HepG2 (cell line): ENCODE data around the gene NTPCR. TPM values are rescaled to one million over a fixed set of nuclear protein-coding genes. Genes with fewer than 3 reads are reported as not detected.

ENCODE experiments used
- ATAC-seq: fragments of 200-7000 bp; cut with Tn5 transposase; 3 replicates; pipeline ENCODE4 v1.9.1; 2020; ENCODE audit warnings: mild to moderate bottlenecking, moderate library complexity
- BruUV-seq: library from RNA; stranded (reverse); fragments of 400-500 nt; replicated peaks from 2 replicates; lab custom pipeline; 2021; lab: Mats Ljungman, UMichigan
- CTCF ChIA-PET: fragments of 300-600 bp; formaldehyde crosslinking; extraction: SDS; loops from one replicate; lab custom pipeline; 2021; ENCODE audit warnings: low total read pairs, inconsistent platforms, low intra/inter-chr PET ratio; lab: Yijun Ruan, JAX
- POLR2A ChIA-PET: fragments of 350-600 bp; sonication (Branson Sonifier 250); formaldehyde crosslinking; loops from one replicate; lab custom pipeline; 2020; ENCODE audit warnings: antibody characterized with exemption, inconsistent platforms; lab: Yijun Ruan, JAX
- DNase-seq: peaks from one replicate; pipeline ENCODE4 v3.0.0-alpha.2; 2015; ENCODE audit warnings: low spot score
- FAIRE-seq: peaks from 3 replicates; lab custom pipeline; 2011; peaks lifted over from hg19 to GRCh38; lab: Jason Lieb, UNC
- H2AFZ ChIP-seq: one replicate; pipeline ENCODE4 v1.6.1; 2011; ENCODE audit warnings: low read length, inconsistent platforms
- H3K27ac ChIP-seq: fragments of 300-600 bp; 3 replicates; pipeline ENCODE4 v1.8.0; 2011; ENCODE audit warnings: mixed run types, mild to moderate bottlenecking, mixed read lengths, low read length, inconsistent platforms; ENCODE audit not compliant: insufficient read depth; ENCODE audit errors: extremely low read length
- H3K27me3 ChIP-seq, 2 experiments: fragments of 200-600 bp in 1 of 2; 2 replicates in 1 of 2; 3 replicates in 1 of 2; pipeline versions ENCODE4 v1.6.0 to v1.8.0; 2011; ENCODE audit warnings: low read length in 2 of 2, mild to moderate bottlenecking in 2 of 2, moderate library complexity in 2 of 2, inconsistent platforms in 1 of 2; ENCODE audit not compliant: insufficient read depth in 2 of 2, control insufficient read depth in 1 of 2
- H3K36me3 ChIP-seq, 2 experiments: fragments of 200-600 bp in 1 of 2; replicated peaks in 1 of 2; 2 replicates in 1 of 2; 3 replicates in 1 of 2; pipeline versions ENCODE4 v1.5.1 to v1.8.0; 2011; ENCODE audit warnings: low read length in 2 of 2, inconsistent platforms in 1 of 2; ENCODE audit not compliant: insufficient read depth in 2 of 2, control insufficient read depth in 1 of 2
- H3K4me1 ChIP-seq: 2 replicates; pipeline ENCODE4 v1.5.1; 2012; ENCODE audit warnings: low read length, inconsistent platforms; ENCODE audit not compliant: insufficient read depth
- H3K4me2 ChIP-seq: 2 replicates; pipeline ENCODE4 v1.6.0; 2011; ENCODE audit warnings: low read depth, low read length, inconsistent platforms
- H3K4me3 ChIP-seq, 3 experiments: fragments of 200-600 bp in 1 of 3; sonication (generic), shearing (Covaris generic) in 1 of 3; replicated peaks in 1 of 3; 2 replicates each; pipeline ENCODE4 v1.5.1; 2011 to 2016; ENCODE audit warnings: low read length in 3 of 3, inconsistent platforms in 2 of 3, low read depth in 2 of 3, mild to moderate bottlenecking in 2 of 3, control low read depth in 1 of 3, mixed read lengths in 1 of 3; ENCODE audit not compliant: insufficient read depth in 1 of 3
- H3K79me2 ChIP-seq: one replicate; pipeline ENCODE4 v1.6.1; 2011; ENCODE audit warnings: low read length, inconsistent platforms; ENCODE audit not compliant: insufficient read depth
- H3K9ac ChIP-seq: 2 replicates; pipeline ENCODE4 v1.6.0; 2011; ENCODE audit warnings: mild to moderate bottlenecking, low read depth, low read length, inconsistent platforms; ENCODE audit not compliant: insufficient read depth
- H3K9me3 ChIP-seq: 2 replicates; pipeline ENCODE4 v1.5.1; 2012; ENCODE audit warnings: mild to moderate bottlenecking, low read length
- H4K20me1 ChIP-seq: 2 replicates; pipeline ENCODE4 v1.6.0; 2011; ENCODE audit warnings: inconsistent platforms, mild to moderate bottlenecking, low read length, moderate library complexity; ENCODE audit not compliant: insufficient read depth
- JUN ChIP-seq: sonication (generic); formaldehyde crosslinking; IDR thresholded peaks from 2 replicates; pipeline ENCODE4 v1.4.0; 2020; ENCODE audit warnings: mild to moderate bottlenecking, missing genetic modification reagents
- JUND ChIP-seq: sonication (generic); formaldehyde crosslinking; IDR thresholded peaks from 2 replicates; pipeline ENCODE4 v1.8.0; 2022; ENCODE audit warnings: mild to moderate bottlenecking, missing genetic modification reagents
- KDM5B ChIP-seq: sonication (generic); formaldehyde crosslinking; IDR thresholded peaks from 2 replicates; pipeline ENCODE4 v1.4.0; 2020; ENCODE audit warnings: missing genetic modification reagents, mild to moderate bottlenecking, borderline replicate concordance
- NFKBIZ ChIP-seq: IDR thresholded peaks from 2 replicates; pipeline ENCODE4 v1.6.1; 2018; ENCODE audit warnings: missing genetic modification reagents, missing compliant biosample characterization
- NR2F6 ChIP-seq, 2 experiments: IDR thresholded peaks; 2 replicates each; pipeline ENCODE4 v1.6.1; 2016; ENCODE audit warnings: antibody characterized with exemption in 1 of 2, mild to moderate bottlenecking in 1 of 2
- PHF21A ChIP-seq: sonication (generic); formaldehyde crosslinking; IDR thresholded peaks from 2 replicates; pipeline ENCODE4 v1.5.0; 2020; ENCODE audit warnings: mild to moderate bottlenecking, missing genetic modification reagents
- THAP11 ChIP-seq: IDR thresholded peaks from 2 replicates; pipeline ENCODE4 v1.6.1; 2016; ENCODE audit warnings: missing biosample characterization, missing genetic modification reagents
- THYN1 ChIP-seq: sonication (generic); formaldehyde crosslinking; IDR thresholded peaks from 2 replicates; pipeline ENCODE4 v1.8.1; 2023; ENCODE audit warnings: low read depth, mild to moderate bottlenecking, moderate library complexity, missing genetic modification reagents, borderline replicate concordance
- ZBTB1 ChIP-seq: sonication (generic); formaldehyde crosslinking; IDR thresholded peaks from 2 replicates; pipeline ENCODE4 v1.4.0; 2020; ENCODE audit warnings: missing genetic modification reagents, borderline replicate concordance
- ZFP37 ChIP-seq: sonication (generic); formaldehyde crosslinking; IDR thresholded peaks from 2 replicates; pipeline ENCODE4 v1.4.0; 2020; ENCODE audit warnings: missing genetic modification reagents, borderline replicate concordance
- ZNF225 ChIP-seq: sonication (generic); formaldehyde crosslinking; IDR thresholded peaks from 2 replicates; pipeline ENCODE4 v1.4.0; 2020; ENCODE audit warnings: mild to moderate bottlenecking, missing genetic modification reagents
- ZNF446 ChIP-seq: sonication (generic); formaldehyde crosslinking; IDR thresholded peaks from 2 replicates; pipeline ENCODE4 v1.5.0; 2020; ENCODE audit warnings: mild to moderate bottlenecking, missing genetic modification reagents
- ZSCAN22 ChIP-seq: sonication (generic); formaldehyde crosslinking; IDR thresholded peaks from 2 replicates; pipeline ENCODE4 v1.4.0; 2020; ENCODE audit warnings: mild to moderate bottlenecking, missing genetic modification reagents
- WGBS: methylation state at CpG from one replicate; pipeline ENCODE4 v1.1.6; 2017; ENCODE audit warnings: low lambda C conversion rate; 5-methylcytosine and 5-hydroxymethylcytosine counted together
- in situ Hi-C: cut with HindIII; loops from 2 replicates; pipeline ENCODE4 v1.10.0; 2017; ENCODE audit warnings: low pct_unique_long_range_greater_than_20kb; ENCODE audit not compliant: extremely low pct_ligation_motif_present
- intact Hi-C: fragments of 100-400 bp; cut with micrococcal nuclease; formaldehyde crosslinking; loops from one replicate; pipeline ENCODE4 v1.10.0; 2022; ENCODE audit not compliant: unreplicated experiment
- polyA plus RNA-seq, 8 experiments: library from polyadenylated mRNA; depleted of rRNA in 3 of 8; stranded (reverse) in 7 of 8; unstranded in 1 of 8; fragments of >200 nt; fragmentation: Illumina TruSeq in 4 of 8; extraction: Trizol in 4 of 8; gene quantifications; 2 replicates each; pipeline versions ENCODE4 v1.2.1 to v1.2.3, GENCODE V29; 2011 to 2016; ENCODE audit warnings: low read depth in 4 of 8, missing spikeins in 1 of 8, mixed read lengths in 1 of 8; ENCODE audit not compliant: insufficient read depth in 1 of 8
- total RNA-seq, 5 experiments: library from RNA; depleted of rRNA; stranded (reverse); fragments of >200 nt; fragmentation: Illumina TruSeq; extraction: Trizol; gene quantifications; 2 replicates each; pipeline ENCODE4 v1.2.3, GENCODE V29; 2016; ENCODE audit warnings: low read depth in 1 of 5
- TF ChIP-seq, protein P1 (sequence below): IDR thresholded peaks from 2 replicates; pipeline ENCODE4 v1.6.1; 2018; ENCODE audit warnings: missing genetic modification reagents
- TF ChIP-seq, protein P2 (sequence below): sonication (generic); formaldehyde crosslinking; conservative IDR thresholded peaks from 2 replicates; pipeline ENCODE4 v1.8.0; 2022; ENCODE audit warnings: missing genetic modification reagents
- TF ChIP-seq, protein P3 (sequence below): sonication (generic); formaldehyde crosslinking; conservative IDR thresholded peaks from 2 replicates; pipeline ENCODE4 v1.8.0; 2022; ENCODE audit warnings: mild to moderate bottlenecking, moderate library complexity, missing genetic modification reagents

The NTPCR gene
- total and polyA plus RNA-seq, 2 of the 13 experiments (the other 11 are each of a cell fraction or from before 2014, with no cell fraction given) = 11.7 to 47.0 TPM

DNA sequence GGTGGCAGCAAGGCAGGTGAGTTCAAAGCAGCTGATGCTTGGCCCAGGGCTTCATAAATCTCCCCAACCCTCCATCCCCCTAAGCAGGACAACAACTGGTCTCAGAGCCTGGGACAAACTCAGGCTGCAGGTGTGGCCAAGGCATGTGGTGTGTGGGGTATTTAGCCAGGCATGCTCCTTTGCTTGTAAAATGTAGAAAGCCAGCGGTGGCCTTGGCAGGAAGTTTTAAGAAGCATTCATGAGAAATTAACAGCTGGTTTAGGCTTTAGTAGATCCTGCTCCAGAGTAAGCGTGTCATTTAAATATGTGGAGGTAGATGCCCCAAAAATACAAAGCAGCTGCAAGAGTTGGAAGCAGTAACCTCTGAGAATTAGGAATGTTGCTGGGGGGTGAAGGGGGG, 44.8 kb downstream of the NTPCR start:
- H3K9me3 ChIP-seq = peaks cover 17% of the 10 kb centered on the region
- H3K36me3 ChIP-seq = no peaks in the 10 kb centered on the region
- no peaks in the 10 kb centered on the region for H3K79me2 ChIP-seq
- in situ Hi-C loops = no loop called here
- ChIA-PET CTCF (no interaction called here), POLR2A (no interaction called here)
- H3K4me2 ChIP-seq = no peak overlapping the region
- intact Hi-C loops = no loop called here
- no peak overlapping the region for H3K4me3 ChIP-seq
- H3K9ac ChIP-seq = no peak overlapping the region
- TF ChIP-seq NR2F6 (IDR thresholded peaks at IDR 0.05) (no peak), NR2F6 (CRISPR knock-in tag; IDR thresholded peaks at IDR 0.05) (no peak), KDM5B (CRISPR knock-in tag) (no peak), ZNF225 (CRISPR knock-in tag) (no peak), THYN1 (CRISPR knock-in tag) (no peak)
- TF ChIP-seq, protein P1, sequence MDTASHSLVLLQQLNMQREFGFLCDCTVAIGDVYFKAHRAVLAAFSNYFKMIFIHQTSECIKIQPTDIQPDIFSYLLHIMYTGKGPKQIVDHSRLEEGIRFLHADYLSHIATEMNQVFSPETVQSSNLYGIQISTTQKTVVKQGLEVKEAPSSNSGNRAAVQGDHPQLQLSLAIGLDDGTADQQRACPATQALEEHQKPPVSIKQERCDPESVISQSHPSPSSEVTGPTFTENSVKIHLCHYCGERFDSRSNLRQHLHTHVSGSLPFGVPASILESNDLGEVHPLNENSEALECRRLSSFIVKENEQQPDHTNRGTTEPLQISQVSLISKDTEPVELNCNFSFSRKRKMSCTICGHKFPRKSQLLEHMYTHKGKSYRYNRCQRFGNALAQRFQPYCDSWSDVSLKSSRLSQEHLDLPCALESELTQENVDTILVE (CRISPR knock-in tag) = no peak
- peaks cover 0 to 1% of the 10 kb centered on the region in 2 experiments; a peak in 1 of 5 replicates for H3K27me3 ChIP-seq
- H4K20me1 ChIP-seq = no peaks in the 10 kb centered on the region
- DNase-seq (no peak), ATAC-seq (no peak), FAIRE-seq (no peak)
- no TSS peak for BruUV-seq
- 37% methylated on average over 2 of the region's 2 CpGs for WGBS
- no peaks in the 10 kb centered on the region for H3K4me1 ChIP-seq
- H3K27ac ChIP-seq = no peak overlapping the region
- no peak overlapping the region for H2AFZ ChIP-seq

DNA sequence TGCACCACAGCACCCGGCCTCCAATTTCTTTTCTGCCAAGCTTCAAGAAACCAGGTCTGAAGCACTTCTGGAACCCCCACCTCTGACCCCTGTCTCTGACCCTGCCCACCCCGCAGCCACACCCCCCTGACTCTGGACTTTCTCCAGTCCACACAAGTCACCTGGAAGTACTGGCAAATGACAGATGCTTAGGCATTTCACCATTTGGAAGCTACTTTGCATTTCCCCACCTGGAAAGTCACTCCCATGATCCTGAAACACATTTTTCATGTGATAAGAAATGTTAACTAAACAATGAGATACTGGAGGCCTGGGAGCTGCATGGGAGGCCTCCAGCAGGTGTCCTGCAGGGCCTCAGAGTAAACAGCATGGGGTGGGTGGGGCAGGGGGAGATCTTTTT, 45.7 kb downstream of the NTPCR start:
- BruUV-seq = no TSS peak
- in situ Hi-C loops = no loop called here
- Histone ChIP-seq H4K20me1 (no peaks in the 10 kb centered on the region), H3K4me1 (no peaks in the 10 kb centered on the region), H3K9ac (no peak overlapping the region), H3K4me3 (no peak overlapping the region), H3K4me2 (no peak overlapping the region), H3K79me2 (no peaks in the 10 kb centered on the region), H3K27ac (no peak overlapping the region), H3K27me3 (peaks cover 0 to 1% of the 10 kb centered on the region in 2 experiments; a peak in 1 of 5 replicates), H3K9me3 (peaks cover 17% of the 10 kb centered on the region), H2AFZ (no peak overlapping the region), H3K36me3 (no peaks in the 10 kb centered on the region)
- FAIRE-seq (no peak), DNase-seq (no peak), ATAC-seq (no peak)
- TF ChIP-seq ZBTB1 (no peak), JUND (CRISPR knock-in tag) (no peak), ZNF446 (no peak), ZFP37 (CRISPR knock-in tag) (no peak), JUN (CRISPR knock-in tag) (no peak), PHF21A (CRISPR knock-in tag) (no peak), THAP11 (CRISPR knock-in tag) (no peak), NFKBIZ (CRISPR knock-in tag) (no peak), ZSCAN22 (CRISPR knock-in tag) (no peak)
- TF ChIP-seq, protein P2, sequence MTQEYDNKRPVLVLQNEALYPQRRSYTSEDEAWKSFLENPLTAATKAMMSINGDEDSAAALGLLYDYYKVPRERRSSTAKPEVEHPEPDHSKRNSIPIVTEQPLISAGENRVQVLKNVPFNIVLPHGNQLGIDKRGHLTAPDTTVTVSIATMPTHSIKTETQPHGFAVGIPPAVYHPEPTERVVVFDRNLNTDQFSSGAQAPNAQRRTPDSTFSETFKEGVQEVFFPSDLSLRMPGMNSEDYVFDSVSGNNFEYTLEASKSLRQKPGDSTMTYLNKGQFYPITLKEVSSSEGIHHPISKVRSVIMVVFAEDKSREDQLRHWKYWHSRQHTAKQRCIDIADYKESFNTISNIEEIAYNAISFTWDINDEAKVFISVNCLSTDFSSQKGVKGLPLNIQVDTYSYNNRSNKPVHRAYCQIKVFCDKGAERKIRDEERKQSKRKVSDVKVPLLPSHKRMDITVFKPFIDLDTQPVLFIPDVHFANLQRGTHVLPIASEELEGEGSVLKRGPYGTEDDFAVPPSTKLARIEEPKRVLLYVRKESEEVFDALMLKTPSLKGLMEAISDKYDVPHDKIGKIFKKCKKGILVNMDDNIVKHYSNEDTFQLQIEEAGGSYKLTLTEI (CRISPR knock-in tag) = no peak
- TF ChIP-seq, protein P3, sequence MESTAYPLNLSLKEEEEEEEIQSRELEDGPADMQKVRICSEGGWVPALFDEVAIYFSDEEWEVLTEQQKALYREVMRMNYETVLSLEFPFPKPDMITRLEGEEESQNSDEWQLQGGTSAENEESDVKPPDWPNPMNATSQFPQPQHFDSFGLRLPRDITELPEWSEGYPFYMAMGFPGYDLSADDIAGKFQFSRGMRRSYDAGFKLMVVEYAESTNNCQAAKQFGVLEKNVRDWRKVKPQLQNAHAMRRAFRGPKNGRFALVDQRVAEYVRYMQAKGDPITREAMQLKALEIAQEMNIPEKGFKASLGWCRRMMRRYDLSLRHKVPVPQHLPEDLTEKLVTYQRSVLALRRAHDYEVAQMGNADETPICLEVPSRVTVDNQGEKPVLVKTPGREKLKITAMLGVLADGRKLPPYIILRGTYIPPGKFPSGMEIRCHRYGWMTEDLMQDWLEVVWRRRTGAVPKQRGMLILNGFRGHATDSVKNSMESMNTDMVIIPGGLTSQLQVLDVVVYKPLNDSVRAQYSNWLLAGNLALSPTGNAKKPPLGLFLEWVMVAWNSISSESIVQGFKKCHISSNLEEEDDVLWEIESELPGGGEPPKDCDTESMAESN = no peak
- intact Hi-C loops = no loop called here
- POLR2A ChIA-PET = no interaction called here
- CTCF ChIA-PET = no interaction called here
- 22% methylated on average over 2 of the region's 2 CpGs for WGBS
